Measurements from ENCODE around the gene ABCA2. TPM values are rescaled to one million over a fixed set of nuclear protein-coding genes. Genes with fewer than 3 reads are reported as not detected.

Gene ABCA2
- total and polyA plus RNA-seq, 2 experiments from 2014 or later, result 7.0 to 16.0 TPM

- TF ChIP-seq ZNF462 (CRISPR knock-in tag; IDR thresholded peaks at IDR 0.05) (no peak), EZH2 (IDR thresholded peaks at IDR 0.05; ENCODE audit: low read depth, unreplicated experiment) (no peak), REST (IDR thresholded peaks at IDR 0.05; ENCODE audit: unreplicated experiment) (no peak), ETS1 (IDR thresholded peaks at IDR 0.05) (no peak), POLR2AphosphoS5 (IDR thresholded peaks at IDR 0.05; ENCODE audit: low read depth) (no peak), NANOG (IDR thresholded peaks at IDR 0.05; ENCODE audit: borderline replicate concordance) (no peak)
These were observed 12.1 kb downstream of the ABCA2 start (continued) for GRCh38 chr9:137015976-137016375.
